NCI-H82 treated with DMSO at 0.1 percent for 48 hours (cell line): ENCODE data around the gene OXCT1.
"Not testable (repeated sequence)": the region's sequence is repeated elsewhere in the genome, so short reads cannot be mapped to it uniquely, and the experiment has no call there.

ENCODE experiments used
- DNase-seq: peaks from one replicate; lab custom pipeline; 2025; ENCODE audit not compliant: unreplicated experiment; lab: John Stamatoyannopoulos, UW

The OXCT1 gene

DNA sequence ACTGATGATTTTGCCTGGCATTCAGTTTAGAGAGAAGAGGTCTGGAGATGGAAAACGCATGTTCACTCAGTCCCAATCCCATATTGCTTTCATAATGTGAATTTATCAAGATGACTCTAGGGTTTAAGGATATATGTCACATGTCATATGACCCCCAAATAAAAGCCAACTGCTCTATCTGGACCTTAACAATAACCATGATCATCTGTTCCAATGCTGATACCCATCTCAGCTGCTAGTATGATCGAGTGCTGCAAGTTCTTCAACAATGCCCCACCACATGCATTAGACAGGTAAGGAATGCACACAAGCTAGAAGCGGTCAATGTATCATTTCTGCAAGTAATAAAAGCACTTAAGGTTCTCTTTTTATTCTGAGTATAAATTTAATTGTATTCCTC, 91.8 kb downstream of the OXCT1 start:
- no peak for DNase-seq

DNA sequence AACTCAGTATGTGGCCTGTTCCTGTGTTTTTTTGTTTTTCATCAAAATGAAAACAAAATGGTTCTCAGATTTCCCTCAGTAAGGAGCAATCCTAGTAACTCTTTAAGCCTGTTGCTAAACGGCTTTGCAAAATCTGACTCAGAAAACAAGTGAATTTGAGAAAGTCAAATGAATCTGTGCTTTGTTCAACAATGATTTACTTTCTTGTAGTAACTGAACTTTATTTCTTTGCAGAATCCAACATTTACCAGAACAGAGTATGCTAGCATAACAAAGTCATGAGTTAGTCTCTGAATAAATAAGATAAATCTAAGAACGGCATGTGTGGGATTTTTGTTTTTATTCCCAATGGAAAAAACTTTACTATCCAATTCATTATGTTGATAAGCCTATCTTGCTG, 93.8 kb downstream of the OXCT1 start:
- DNase-seq: no peak

DNA sequence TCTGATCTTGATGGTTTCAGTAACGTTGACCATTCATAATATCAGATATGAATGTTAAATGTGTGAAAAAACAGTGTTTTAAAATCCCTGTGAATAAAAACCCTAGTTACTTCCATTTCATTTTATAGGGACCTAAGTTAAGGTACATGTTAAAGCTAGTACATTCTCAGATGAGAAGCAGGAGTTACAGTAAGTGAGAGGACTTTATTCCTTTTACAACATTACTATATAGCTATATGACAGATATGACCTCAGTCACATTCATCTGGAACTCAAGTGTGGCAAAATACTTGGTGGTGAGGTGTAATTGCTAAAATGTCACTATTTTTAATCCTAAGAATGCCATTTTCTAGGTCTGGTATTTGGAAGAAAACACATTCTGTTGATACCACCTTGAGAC, 96.4 kb downstream of the OXCT1 start:
- no peak for DNase-seq

DNA sequence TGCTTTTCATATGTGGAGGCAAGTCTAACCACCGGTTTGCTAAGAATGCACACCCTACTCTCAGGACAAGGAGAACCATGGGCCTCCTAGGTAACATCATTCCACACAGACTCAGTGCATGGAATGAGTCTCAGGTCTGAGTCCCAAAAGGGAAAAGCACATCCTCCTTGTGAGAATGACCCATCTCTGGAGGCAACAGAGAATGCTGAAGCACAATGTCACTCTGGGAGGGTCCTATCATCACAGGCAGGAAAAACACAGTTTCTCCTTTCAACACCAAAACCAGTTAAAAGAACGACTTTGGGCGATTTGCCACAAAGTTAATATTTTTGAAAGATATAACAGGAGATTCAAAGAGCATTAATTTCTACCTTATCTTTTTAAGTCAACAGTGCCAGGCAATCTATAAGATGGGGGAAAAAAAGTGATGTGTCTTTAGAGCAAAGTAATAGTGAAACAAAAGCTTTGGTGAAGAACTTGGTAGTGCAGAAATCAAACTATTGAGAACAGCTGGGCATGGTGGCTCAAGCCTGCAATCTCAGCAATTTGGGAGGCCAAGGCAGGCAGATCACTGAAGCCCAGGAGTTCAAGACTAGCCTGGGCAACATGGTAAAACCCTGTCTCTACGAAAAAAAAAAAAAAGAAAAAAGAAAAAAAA, 97.3 kb downstream of the OXCT1 start:
- no peak for DNase-seq

DNA sequence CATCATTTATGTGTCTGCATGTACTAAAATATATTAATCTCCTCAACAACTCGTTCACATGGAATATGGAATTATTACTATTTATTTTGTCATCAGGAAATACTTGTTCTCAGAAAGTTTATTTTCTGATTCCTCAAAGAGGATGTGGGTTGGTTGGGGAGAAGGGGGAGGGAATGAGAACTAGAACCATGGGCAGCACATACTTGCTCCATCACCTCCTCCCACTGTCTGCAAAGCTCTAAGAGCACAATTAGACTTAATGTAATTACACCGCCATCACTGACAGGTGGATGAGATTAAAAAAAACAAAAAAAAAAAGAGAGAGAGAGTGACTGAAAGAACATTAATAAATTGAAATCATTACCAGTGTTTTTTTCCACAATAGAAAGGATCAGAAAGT, 98.2 kb downstream of the OXCT1 start:
- peak; percentile 1 for DNase-seq

DNA sequence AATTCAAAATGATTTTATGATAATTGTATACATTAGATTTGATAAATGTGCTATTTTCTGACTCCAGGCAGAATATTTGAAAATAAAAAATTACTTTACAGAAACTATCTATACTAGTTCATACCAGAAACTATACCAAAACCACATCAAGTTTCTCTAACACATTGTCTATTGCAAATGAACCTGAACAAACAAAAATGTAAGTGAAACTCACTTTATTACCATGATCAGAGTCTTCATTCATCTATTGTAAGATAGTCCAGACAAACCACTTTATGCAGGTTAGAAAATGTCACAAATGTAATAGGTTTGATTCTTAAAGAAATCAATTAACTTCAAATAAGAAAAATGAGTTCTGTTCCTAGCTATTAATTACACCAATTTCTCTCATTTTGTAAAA, 99.4 kb downstream of the OXCT1 start:
- no peak for DNase-seq

DNA sequence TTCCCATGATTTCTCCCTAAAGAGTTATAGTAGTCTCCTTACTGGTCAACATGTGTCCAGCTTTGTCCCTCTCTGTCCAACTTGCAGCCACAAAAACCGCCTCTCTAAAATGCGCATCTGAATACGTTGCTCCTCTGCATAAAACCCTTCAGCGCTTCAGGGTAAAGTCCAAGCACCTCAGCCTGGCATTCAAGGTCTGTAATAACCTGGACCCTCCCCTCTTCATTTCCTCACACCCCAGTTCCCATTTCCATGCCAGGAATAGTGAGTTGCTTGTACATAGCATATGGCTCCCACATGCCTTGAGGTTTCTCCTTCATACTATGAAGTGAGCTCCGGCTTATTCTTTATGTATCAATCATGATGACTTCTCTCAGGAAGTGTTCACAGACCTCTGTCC, 101.5 kb downstream of the OXCT1 start:
- no peak for DNase-seq

DNA sequence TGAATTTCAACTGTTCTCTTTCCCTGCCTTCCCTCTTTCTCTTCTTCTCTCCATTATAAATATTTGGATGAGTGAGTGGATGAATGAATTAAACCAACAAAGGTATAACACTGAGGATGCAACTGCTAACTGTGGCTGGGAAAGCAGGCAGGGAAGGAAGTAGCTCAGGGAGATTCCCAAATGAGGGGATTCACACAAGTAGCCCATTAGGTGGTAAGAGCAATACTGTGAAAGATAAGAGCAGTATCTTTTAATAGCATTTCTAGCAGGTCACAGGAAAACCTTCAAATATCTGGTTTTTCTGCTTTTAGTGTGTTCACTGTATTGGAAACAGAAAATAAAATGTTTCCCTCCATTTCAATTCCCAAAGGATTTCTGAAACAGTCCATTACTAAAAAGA, 105.6 kb downstream of the OXCT1 start:
- no peak for DNase-seq

DNA sequence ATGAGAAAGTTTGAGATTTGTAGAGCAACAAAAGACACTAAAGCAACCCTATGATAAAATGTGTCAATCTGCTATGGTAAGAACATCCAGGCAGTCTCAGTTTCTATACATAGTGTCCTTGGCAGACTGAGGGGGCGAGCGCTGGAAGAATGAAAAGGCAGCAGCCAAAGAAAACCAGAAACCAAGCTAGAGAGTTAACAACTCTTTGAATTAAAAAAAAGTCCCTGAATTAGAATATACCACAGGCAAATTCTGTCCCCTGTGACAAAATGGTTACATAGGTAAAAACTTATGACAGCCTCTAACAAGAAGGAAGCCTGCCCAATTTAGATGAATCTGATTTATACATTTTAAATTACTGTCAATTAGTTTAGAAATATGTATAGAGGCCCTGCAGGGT, 106.7 kb downstream of the OXCT1 start:
- no peak for DNase-seq

DNA sequence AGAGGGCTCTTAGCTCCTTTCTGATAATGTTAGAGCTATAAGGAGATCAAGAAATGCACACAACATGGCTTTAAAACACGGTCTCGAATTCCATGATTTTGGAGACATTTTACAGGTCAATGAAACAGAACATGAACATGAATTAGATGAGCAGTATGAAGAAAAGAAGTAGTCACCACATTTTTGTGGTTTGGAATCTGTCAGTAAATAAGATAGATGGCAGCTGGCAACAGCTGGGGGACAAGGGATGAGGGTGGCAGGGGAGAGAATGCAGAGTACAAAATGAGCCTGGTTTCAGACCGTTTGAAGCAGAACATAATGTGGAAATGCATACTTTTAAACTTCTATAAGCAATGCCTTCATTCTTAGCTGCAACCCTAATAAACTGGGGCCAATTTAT, 107.1 kb downstream of the OXCT1 start:
- DNase-seq: no peak

DNA sequence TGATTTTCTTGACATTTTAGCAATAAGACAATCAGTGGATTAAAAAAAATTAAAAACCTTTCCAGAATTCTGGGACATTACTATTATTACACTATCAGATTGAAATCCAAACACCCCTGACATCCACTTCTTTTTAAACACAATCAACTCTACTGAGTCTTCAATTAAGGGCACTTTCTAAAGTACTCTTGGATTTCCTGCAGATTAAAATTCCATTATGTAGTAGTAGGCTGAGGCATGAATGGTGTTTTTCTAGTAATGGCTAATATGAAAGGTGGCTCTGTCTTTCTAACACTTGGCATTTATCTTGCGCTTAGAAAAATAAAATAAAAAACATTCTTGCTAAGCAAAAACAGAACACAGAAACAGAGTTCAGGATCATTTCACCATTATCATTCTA, 107.8 kb downstream of the OXCT1 start:
- no peak for DNase-seq

DNA sequence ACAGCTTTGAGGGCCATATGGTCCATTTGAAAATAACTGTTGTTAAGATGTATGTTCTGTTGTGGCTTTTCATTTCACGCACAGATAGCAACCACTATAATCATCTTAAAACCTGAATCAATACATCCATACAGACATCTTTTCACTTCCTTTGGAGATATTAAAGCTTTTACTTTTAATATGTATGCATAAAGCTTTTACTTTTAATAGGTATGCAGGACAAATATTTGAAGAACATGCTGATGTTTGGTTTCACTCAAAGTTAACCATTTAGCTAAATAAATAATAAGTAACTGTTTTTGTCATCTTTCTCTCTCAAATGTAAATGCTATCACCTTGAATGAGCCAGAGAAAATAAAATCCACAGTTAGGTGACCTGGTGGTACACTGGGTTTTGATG, 108.6 kb downstream of the OXCT1 start:
- no peak for DNase-seq

DNA sequence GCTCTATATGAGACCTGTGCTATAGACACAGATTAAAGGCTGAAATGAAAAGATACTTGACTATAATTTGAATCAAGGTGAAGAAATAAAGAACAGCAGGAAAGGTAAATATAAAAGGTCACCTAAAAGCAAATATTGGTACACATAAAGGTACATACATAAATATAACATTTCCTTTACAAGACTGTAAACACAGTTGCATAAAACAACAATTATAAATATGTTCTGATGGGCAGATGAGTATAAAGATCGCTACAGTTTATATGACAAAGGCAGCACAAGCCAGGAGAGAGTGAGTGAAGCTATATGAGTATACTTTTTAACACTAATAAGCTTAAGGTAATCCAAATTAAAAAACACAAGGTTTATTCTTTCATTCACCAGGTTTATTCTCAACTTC, 114.5 kb downstream of the OXCT1 start:
- no peak for DNase-seq

DNA sequence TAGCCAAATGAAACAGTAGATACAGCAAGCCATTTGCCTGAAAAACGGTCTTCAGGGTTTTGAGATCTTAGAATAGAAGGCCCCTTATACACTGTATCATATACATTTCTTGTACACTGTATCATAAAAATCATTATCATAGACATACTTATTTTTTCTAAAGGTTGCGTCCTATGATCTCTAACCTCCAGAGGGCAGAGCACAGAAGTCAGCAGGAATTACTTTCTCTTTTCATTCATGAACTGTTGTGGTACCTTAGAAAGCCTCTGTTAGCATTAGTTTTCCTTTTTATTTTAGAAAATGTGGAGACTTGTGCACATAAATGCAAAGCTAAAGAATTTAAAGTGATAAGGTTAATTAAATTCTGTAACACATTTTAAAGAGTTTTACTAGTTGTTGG, 115.4 kb downstream of the OXCT1 start:
- no peak for DNase-seq

DNA sequence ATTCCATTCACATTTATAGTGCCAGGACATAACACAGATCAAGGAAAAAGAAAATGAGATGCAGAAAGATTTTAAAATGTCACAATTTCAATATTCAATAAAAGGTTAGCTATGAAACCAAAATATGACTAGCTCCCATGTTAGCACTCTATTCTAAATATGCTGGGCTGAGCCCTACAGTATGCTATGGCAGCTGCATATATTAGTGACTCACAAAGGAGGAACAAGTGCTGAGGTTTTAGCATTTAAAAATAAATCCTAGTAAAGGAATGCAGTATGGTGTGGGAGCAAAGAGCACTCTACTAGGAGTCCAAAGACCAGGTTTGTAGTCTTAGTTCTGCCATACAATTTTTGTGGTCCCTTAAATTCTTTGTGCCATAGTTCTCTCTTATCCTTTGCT, 118.4 kb downstream of the OXCT1 start:
- DNase-seq: no peak

DNA sequence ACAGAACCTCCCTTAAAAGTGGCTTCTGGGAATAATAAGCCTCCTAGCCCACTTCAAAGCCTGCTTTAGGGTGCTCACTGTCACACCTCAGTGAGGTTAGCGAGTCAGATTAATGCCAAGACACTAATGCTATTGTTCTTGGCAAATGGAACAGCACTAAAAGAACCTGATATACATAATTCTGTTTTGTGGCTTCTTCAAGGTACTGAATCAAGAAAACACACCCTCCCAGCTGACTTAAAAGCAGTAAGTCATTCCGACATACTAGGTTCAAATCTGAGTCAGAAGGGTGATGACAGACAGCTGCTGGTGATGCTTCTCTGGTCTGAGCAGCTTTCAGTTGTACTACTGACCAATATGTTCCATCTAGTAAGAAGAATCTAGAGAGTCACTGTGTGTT, 121.6 kb downstream of the OXCT1 start:
- DNase-seq: no peak

DNA sequence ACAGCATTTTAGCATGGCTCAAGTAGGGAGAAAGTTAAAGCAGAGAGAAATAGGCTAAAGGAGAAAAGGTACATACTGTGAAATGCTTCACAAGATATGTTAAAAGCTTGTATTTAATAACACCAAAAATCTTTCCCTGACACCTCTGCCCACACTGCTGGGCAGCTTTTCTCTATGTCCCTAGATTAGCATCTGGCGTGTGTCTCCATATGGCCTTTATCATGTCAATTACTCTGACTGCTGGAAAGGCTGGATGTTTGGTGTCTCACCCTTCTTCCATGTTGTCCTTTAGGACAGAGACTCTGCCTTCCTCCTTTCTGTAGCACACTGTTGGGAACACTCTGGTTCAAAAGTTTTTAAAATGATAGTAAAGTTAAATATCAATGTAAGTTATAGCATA, 122.5 kb downstream of the OXCT1 start:
- DNase-seq: peak; percentile 34

DNA sequence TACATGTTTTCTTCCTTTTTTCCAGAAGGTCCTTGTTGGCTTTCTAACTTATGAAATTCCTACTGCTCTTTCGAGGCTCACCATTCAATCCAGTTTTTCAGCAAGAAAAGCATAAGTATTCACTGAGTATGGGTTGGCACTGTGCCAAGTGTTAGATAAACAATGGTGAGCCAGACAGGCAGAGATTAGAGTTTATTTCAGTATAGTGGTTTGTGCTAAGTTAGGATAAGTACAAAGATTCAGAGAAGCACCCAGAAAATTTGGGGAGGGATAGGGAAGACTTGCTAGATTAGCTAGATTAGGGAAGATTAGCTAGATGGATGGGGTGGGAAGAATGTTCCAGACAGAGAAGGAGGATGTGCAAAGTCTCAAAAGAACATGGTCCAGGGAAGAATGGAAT, 122.9 kb downstream of the OXCT1 start:
- DNase-seq: peak; percentile 39

DNA sequence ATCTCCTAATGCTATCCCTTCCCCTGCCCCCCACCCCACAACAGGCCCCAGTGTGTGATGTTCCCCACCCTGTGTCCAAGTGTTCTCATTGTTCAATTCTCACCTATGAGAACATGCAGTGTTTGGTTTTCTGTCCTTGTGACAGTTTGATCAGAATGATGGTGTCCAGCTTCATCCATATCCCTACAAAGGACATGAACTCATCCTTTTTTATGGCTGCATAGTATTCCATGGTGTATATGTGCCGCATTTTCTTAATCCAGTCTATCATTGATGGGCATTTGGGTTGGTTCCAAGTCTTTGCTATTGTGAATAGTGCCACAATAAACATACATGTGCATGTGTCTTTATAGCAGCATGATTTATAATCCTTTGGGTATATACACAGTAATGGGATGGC, 127.6 kb downstream of the OXCT1 start:
- not testable (repeated sequence) for DNase-seq

DNA sequence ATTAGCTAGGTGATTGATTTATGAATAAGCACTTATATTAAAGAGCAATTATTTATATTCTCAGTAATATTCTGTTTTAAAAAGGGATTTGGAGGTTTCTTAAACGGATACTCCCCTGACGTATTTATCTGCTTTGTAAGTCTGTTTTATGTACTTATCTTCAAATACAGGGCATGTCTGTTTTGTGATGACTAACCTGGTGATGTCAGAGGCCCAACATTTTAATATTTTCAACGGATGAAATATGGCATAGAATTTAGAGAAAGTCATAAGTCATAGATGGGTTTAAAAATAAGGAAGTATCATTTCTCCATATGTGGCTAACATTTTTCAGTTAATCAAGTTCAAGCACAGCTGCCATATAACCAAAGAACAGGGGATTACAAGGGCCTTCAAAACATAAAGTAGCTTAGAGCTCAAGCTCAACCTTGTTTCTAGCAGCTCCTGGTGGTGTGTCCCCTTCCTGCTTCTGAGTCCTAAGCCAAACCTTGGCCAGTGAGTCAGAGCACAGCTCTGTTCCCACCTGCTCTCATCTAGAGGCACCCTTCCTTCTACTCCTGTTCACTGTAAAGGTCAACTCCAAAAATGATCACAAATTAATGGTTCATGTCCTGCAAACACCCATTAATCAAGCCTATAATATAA, 131.4 kb downstream of the OXCT1 start:
- no peak for DNase-seq

DNA sequence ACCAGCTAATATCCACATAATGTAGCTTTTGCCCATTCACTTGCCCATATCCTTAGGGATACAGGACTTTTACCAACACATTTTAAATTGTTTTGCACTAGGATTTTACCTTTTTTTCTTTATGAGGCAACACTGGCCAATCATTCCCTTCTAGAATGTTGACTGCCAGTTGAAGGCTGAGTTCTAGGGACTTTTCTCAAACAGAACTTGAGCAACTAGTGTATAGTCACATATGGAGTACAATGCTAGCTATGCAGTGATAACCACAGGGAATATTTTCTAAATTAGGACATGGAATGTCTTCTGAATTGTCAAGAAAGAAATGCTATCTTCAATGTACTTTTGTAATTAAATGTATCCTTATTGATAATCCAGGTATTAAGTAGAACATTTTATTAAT, 133.6 kb downstream of the OXCT1 start:
- no peak for DNase-seq

DNA sequence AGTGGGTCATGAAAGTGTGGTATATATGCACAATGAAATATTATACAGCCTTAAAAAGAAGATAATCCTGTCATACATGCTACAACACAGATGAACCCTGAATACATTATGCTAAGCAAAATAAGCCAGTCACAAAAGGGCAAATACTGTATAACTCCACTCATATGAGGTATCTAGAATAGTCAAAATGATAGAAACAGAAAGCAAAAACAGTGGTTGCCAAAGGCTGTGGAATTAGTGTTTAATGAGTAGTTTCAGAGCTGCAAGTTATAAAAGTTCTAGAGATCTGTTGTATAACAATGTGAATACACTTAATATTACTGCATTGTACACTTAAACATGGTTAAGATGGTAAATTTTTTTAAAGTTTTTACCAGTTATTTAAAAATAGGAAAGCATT, 135.0 kb downstream of the OXCT1 start:
- no peak for DNase-seq

DNA sequence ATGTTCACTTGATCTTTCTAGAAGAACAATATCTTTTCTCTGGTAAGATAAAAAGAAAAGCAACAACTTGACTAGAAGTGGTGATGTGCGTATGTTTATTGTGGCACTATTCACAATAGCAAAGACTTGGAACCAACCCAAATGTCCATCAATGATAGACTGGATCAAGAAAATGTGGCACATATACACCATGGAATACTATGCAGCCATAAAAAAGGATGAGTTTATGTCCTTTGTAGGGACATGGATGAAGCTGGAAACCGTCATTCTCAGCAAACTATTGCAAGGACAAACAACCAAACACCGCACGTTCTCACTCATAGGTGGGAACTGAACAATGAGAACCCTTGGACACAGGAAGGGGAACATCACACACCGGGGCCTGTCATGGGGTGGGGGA, 140.8 kb downstream of the OXCT1 start:
- DNase-seq: not testable (repeated sequence)
